Measurements from ENCODE around the gene GBE1. TPM values are rescaled to one million over a fixed set of nuclear protein-coding genes. Genes with fewer than 3 reads are reported as not detected.

The GBE1 gene
- total RNA-seq, 1 donor from 2014 or later = 39.2 TPM

- no peaks in the 10 kb centered on the region for H3K36me3 Mint-ChIP-seq (ENCODE audit: unreplicated experiment)
- H3K27ac Mint-ChIP-seq (ENCODE audit: unreplicated experiment) = no peak overlapping the region
- no peaks in the 10 kb centered on the region for H3K9me3 Mint-ChIP-seq (ENCODE audit: unreplicated experiment)
- H3K4me3 Mint-ChIP-seq (ENCODE audit: unreplicated experiment) = no peak overlapping the region
- TF ChIP-seq CTCF (IDR thresholded peaks at IDR 0.05) = no peak
- no peaks in the 10 kb centered on the region for H3K27me3 Mint-ChIP-seq (ENCODE audit: unreplicated experiment)
- H3K4me1 Mint-ChIP-seq (ENCODE audit: unreplicated experiment) = no peaks in the 10 kb centered on the region
- no peak for DNase-seq (ENCODE audit: extremely low spot score, unreplicated experiment)
Measured at GRCh38 chr3:81789691-81790090, 28.2 kb upstream of the GBE1 start.

GRCh38 chr3:81788610-81789009 is 27.2 kb upstream of the GBE1 start:
- no peak for DNase-seq (ENCODE audit: extremely low spot score, unreplicated experiment)
- no peaks in the 10 kb centered on the region for H3K9me3 Mint-ChIP-seq (ENCODE audit: unreplicated experiment)
- H3K36me3 Mint-ChIP-seq (ENCODE audit: unreplicated experiment) = no peaks in the 10 kb centered on the region
- no peaks in the 10 kb centered on the region for H3K4me1 Mint-ChIP-seq (ENCODE audit: unreplicated experiment)
- no peaks in the 10 kb centered on the region for H3K27me3 Mint-ChIP-seq (ENCODE audit: unreplicated experiment)
- TF ChIP-seq CTCF (IDR thresholded peaks at IDR 0.05) = no peak
- H3K27ac Mint-ChIP-seq (ENCODE audit: unreplicated experiment) = no peak overlapping the region
- no peak overlapping the region for H3K4me3 Mint-ChIP-seq (ENCODE audit: unreplicated experiment)

GRCh38 chr3:81788044-81788443 is 26.6 kb upstream of the GBE1 start:
- TF ChIP-seq CTCF (IDR thresholded peaks at IDR 0.05) = no peak
- Mint-ChIP-seq H3K27ac (ENCODE audit: unreplicated experiment) (no peak overlapping the region), H3K36me3 (ENCODE audit: unreplicated experiment) (no peaks in the 10 kb centered on the region), H3K4me3 (ENCODE audit: unreplicated experiment) (no peak overlapping the region), H3K27me3 (ENCODE audit: unreplicated experiment) (no peaks in the 10 kb centered on the region), H3K9me3 (ENCODE audit: unreplicated experiment) (no peaks in the 10 kb centered on the region), H3K4me1 (ENCODE audit: unreplicated experiment) (no peaks in the 10 kb centered on the region)
- no peak for DNase-seq (ENCODE audit: extremely low spot score, unreplicated experiment)

GRCh38 chr3:81782585-81782984 is 21.1 kb upstream of the GBE1 start:
- Mint-ChIP-seq H3K27ac (ENCODE audit: unreplicated experiment) (no peak overlapping the region), H3K36me3 (ENCODE audit: unreplicated experiment) (no peaks in the 10 kb centered on the region), H3K27me3 (ENCODE audit: unreplicated experiment) (no peaks in the 10 kb centered on the region), H3K9me3 (ENCODE audit: unreplicated experiment) (peaks cover 8% of the 10 kb centered on the region), H3K4me1 (ENCODE audit: unreplicated experiment) (no peaks in the 10 kb centered on the region), H3K4me3 (ENCODE audit: unreplicated experiment) (no peak overlapping the region)
- no peak for TF ChIP-seq CTCF (IDR thresholded peaks at IDR 0.05)
- no peak for DNase-seq (ENCODE audit: extremely low spot score, unreplicated experiment)

- H3K27me3 Mint-ChIP-seq (ENCODE audit: unreplicated experiment) = no peaks in the 10 kb centered on the region
- H3K27ac Mint-ChIP-seq (ENCODE audit: unreplicated experiment) = no peak overlapping the region
- H3K36me3 Mint-ChIP-seq (ENCODE audit: unreplicated experiment) = no peaks in the 10 kb centered on the region
- DNase-seq (ENCODE audit: extremely low spot score, unreplicated experiment) = no peak
- TF ChIP-seq CTCF (IDR thresholded peaks at IDR 0.05) = no peak
- no peaks in the 10 kb centered on the region for H3K4me1 Mint-ChIP-seq (ENCODE audit: unreplicated experiment)
- H3K9me3 Mint-ChIP-seq (ENCODE audit: unreplicated experiment) = peaks cover 8% of the 10 kb centered on the region
- no peak overlapping the region for H3K4me3 Mint-ChIP-seq (ENCODE audit: unreplicated experiment)
Measured at GRCh38 chr3:81778678-81779182, 17.3 kb upstream of the GBE1 start.
